ENCODE measurements around the gene TNXB. TPM values are rescaled to one million over a fixed set of nuclear protein-coding genes. Genes with fewer than 3 reads are reported as not detected.

Gene TNXB, protein sequence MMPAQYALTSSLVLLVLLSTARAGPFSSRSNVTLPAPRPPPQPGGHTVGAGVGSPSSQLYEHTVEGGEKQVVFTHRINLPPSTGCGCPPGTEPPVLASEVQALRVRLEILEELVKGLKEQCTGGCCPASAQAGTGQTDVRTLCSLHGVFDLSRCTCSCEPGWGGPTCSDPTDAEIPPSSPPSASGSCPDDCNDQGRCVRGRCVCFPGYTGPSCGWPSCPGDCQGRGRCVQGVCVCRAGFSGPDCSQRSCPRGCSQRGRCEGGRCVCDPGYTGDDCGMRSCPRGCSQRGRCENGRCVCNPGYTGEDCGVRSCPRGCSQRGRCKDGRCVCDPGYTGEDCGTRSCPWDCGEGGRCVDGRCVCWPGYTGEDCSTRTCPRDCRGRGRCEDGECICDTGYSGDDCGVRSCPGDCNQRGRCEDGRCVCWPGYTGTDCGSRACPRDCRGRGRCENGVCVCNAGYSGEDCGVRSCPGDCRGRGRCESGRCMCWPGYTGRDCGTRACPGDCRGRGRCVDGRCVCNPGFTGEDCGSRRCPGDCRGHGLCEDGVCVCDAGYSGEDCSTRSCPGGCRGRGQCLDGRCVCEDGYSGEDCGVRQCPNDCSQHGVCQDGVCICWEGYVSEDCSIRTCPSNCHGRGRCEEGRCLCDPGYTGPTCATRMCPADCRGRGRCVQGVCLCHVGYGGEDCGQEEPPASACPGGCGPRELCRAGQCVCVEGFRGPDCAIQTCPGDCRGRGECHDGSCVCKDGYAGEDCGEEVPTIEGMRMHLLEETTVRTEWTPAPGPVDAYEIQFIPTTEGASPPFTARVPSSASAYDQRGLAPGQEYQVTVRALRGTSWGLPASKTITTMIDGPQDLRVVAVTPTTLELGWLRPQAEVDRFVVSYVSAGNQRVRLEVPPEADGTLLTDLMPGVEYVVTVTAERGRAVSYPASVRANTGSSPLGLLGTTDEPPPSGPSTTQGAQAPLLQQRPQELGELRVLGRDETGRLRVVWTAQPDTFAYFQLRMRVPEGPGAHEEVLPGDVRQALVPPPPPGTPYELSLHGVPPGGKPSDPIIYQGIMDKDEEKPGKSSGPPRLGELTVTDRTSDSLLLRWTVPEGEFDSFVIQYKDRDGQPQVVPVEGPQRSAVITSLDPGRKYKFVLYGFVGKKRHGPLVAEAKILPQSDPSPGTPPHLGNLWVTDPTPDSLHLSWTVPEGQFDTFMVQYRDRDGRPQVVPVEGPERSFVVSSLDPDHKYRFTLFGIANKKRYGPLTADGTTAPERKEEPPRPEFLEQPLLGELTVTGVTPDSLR (N-terminal part only)
- total RNA-seq (10 to 100 TPM; 16.5 to 22.4 TPM), polyA plus RNA-seq (under 1 TPM in 1 of 2 donors, not detected in 1; 0.31 TPM)

DNA sequence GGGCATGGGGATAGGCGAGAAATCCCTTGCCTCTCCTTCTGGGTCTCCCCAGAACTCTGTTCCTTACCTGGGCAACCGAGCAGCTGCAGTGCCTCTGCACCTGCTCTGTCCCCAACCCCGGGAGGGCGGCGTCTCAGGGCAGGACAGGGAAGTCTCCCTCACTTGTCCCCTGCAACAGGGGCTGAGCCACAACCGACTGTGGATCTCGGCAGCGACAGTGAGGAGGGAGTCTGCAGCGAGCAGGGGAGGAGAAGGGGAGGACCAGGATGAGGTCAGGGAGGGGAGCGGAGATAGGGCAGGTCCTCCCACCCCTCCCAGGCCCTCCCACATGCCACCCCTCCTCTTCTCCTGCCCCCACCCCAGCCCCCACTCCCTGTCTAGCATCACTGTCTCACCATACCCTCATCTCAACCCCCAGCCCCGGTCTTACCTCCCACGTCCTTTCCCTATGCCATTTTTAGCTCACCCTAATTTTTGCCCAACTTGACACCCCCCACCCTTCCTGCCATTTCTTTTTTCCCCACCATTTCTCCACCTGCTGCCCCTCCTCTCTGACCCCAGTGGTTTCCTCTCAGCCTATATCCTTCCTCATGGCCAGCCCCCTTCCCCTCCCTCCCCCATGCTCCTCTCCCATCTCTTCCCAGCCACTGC lies at the start of gene TNXB:
TNXB (minus strand) TSS at position 225 of the 651 bp plus-strand sequence. CDS start 11,140 bp downstream, outside the sequence.
- Histone ChIP-seq H3K27me3 (ENCODE audit: insufficient read depth, low read length) (no peaks in the 10 kb centered on the region), H3K9me3 (ENCODE audit: control insufficient read depth in 1 of 2, low read length in 2 of 2) (no peaks in the 10 kb centered on the region), H3K4me3 (ENCODE audit: low read length in 2 of 2) (no peak within 1 kb of the TSS), H3K36me3 (ENCODE audit: insufficient read depth, low read length) (no peaks in the 10 kb centered on the region), H3K27ac (ENCODE audit: low read depth, low read length) (no peak within 1 kb of the TSS), H3K4me1 (ENCODE audit: insufficient read depth, low read length) (peaks cover 15% of the 10 kb centered on the region)
- CTCF ChIA-PET (ENCODE audit: partially characterized antibody): interaction anchor here (2.0 kb wide), 1 partner anchor 9 kb away, joined by 7 read pairs; no protein-coding TSS in a partner anchor
- intact Hi-C loops (cut with micrococcal nuclease): no loop called here
- no peak for DNase-seq
- Mint-ChIP-seq H3K36me3 (peaks cover 0 to 9% of the 10 kb centered on the region in 2 donors), H3K27ac (peak within 1 kb of the TSS in 4 of 7 donors; percentile 38 to 63 (median 50)), H3K4me1 (peaks cover 13 to 27% (median 20%) of the 10 kb centered on the region in 4 donors), H3K9me3 (no peaks in the 10 kb centered on the region), H3K4me3 (peak within 1 kb of the TSS in 2 of 8 donors; percentile 7 to 14), H3K27me3 (peaks cover 6 to 20% of the 10 kb centered on the region in 2 donors)
- POLR2A ChIA-PET (ENCODE audit: partially characterized antibody): interaction anchor here (2.8 kb wide), 1 partner anchor 18 kb away, joined by 11 read pairs; the partner anchor contains the start of gene ATF6B

DNA sequence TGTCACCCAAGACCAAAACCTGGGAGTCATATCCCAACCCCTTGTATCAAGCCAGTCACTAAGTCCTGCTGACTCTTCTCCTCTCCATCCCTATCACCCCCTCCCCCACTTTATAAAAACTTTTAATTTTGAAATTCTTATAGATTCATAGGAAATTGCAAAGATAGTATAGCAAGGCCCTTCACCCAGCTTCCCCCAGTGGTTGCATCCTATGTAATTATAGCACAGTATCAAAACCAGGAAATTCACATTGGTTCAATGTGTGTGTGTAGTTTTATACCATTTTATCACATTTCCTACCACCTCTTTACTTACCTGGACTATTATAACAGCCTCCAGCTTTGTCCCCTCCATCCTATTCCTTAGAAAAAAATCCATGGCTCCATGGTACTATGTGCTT lies 48.9 kb upstream of the TNXB start:
- Histone ChIP-seq H3K27me3 (ENCODE audit: insufficient read depth, low read length) (no peaks in the 10 kb centered on the region), H3K4me3 (ENCODE audit: low read length in 2 of 2) (no peak overlapping the region), H3K36me3 (ENCODE audit: insufficient read depth, low read length) (no peaks in the 10 kb centered on the region), H3K27ac (ENCODE audit: low read depth, low read length) (no peak overlapping the region), H3K4me1 (ENCODE audit: insufficient read depth, low read length) (peaks cover 14% of the 10 kb centered on the region), H3K9me3 (ENCODE audit: control insufficient read depth in 1 of 2, low read length in 2 of 2) (no peaks in the 10 kb centered on the region)
- H3K27ac Mint-ChIP-seq: no peak overlapping the region
- H3K27me3 Mint-ChIP-seq: peaks cover 0 to 3% of the 10 kb centered on the region in 2 donors
- no peaks in the 10 kb centered on the region for H3K9me3 Mint-ChIP-seq
- peaks cover 15 to 27% (median 20%) of the 10 kb centered on the region in 4 donors for H3K4me1 Mint-ChIP-seq
- H3K36me3 Mint-ChIP-seq: peaks cover 13 to 21% of the 10 kb centered on the region in 2 donors
- ChIA-PET POLR2A (ENCODE audit: partially characterized antibody) (no interaction called here), CTCF (ENCODE audit: partially characterized antibody) (interaction anchor here (1.1 kb wide), 1 partner anchor 15 kb away, joined by 5 read pairs; no protein-coding TSS in a partner anchor)
- intact Hi-C loops (cut with micrococcal nuclease): loop anchor here (10.0 kb wide), 1 partner anchor 113 kb away; no protein-coding TSS in a partner anchor
- DNase-seq: no peak
- no peak overlapping the region for H3K4me3 Mint-ChIP-seq

DNA sequence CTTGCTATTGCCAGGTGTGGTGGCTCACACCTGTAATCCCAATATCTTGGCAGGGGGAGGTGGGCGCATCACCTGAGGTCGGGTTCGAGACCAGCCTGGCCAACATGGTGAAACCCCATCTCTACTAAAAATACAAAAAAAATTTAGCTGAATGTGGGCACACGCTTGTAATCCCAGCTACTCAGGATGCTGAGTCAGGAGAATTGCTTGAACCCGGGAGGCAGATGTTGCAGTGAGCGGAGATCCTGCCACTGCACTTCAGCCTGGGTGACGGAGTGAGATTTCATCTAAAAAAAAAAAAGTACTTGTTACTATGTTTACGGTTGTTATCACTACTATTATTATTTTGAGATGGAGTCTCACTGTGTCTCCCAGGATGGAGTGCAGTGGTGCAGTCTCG lies 47.8 kb upstream of the TNXB start:
- no peak overlapping the region for H3K27ac Mint-ChIP-seq
- no peak for DNase-seq
- ChIA-PET CTCF (ENCODE audit: partially characterized antibody) (no interaction called here), POLR2A (ENCODE audit: partially characterized antibody) (no interaction called here)
- no peak overlapping the region for H3K4me3 Mint-ChIP-seq
- peaks cover 12 to 15% of the 10 kb centered on the region in 2 donors for H3K36me3 Mint-ChIP-seq
- intact Hi-C loops (cut with micrococcal nuclease): loop anchor here (10.0 kb wide), 1 partner anchor 112 kb away; no protein-coding TSS in a partner anchor
- Histone ChIP-seq H3K36me3 (ENCODE audit: insufficient read depth, low read length) (no peaks in the 10 kb centered on the region), H3K4me1 (ENCODE audit: insufficient read depth, low read length) (peaks cover 14% of the 10 kb centered on the region), H3K27me3 (ENCODE audit: insufficient read depth, low read length) (no peaks in the 10 kb centered on the region), H3K27ac (ENCODE audit: low read depth, low read length) (no peak overlapping the region), H3K4me3 (ENCODE audit: low read length in 2 of 2) (no peak overlapping the region), H3K9me3 (ENCODE audit: control insufficient read depth in 1 of 2, low read length in 2 of 2) (no peaks in the 10 kb centered on the region)
- no peaks in the 10 kb centered on the region for H3K9me3 Mint-ChIP-seq
- peaks cover 0 to 7% of the 10 kb centered on the region in 2 donors for H3K27me3 Mint-ChIP-seq
- H3K4me1 Mint-ChIP-seq: peaks cover 19 to 37% (median 28%) of the 10 kb centered on the region in 4 donors

DNA sequence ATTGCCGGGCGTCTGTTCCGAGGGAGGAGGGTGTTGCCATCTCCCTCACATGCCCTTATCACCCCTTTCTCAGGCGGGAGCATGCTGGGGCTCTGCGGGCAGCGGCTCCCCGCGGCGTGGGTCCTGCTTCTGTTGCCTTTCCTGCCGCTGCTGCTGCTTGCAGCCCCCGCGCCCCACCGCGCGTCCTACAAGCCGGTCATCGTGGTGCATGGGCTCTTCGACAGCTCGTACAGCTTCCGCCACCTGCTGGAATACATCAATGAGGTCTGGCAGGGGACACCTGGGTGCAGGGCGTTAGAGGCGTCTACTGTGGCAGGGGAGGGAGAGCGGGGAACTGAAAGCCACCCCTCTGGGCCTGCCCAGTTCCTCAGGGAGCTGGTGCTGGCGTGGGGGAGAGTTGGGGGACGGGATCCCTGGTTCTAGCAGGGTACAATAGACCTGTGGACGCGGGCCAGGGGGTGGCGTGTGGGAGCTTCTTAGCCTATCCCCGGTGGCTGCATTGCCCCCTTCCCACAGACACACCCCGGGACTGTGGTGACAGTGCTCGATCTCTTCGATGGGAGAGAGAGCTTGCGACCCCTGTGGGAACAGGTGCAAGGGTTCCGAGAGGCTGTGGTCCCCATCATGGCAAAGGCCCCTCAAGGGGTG lies 45.5 kb upstream of the TNXB start:
- peaks cover 12 to 15% of the 10 kb centered on the region in 2 donors for H3K36me3 Mint-ChIP-seq
- CTCF ChIA-PET (ENCODE audit: partially characterized antibody): interaction anchor here (0.7 to 1.3 kb wide), 10 partner anchors 10 to 107 kb away, joined by 3 to 9 read pairs (median 5); partner anchors contain the start of genes EGFL8 and GPSM3
- DNase-seq: peak; percentile 60 to 75 (median 69)
- peak overlapping the region; percentile 95 to 100 (median 98) for H3K4me3 Mint-ChIP-seq
- peaks cover 26 to 54% (median 37%) of the 10 kb centered on the region in 4 donors for H3K4me1 Mint-ChIP-seq
- H3K9me3 ChIP-seq (ENCODE audit: control insufficient read depth in 1 of 2, low read length in 2 of 2): no peaks in the 10 kb centered on the region
- H3K27ac Mint-ChIP-seq: peak overlapping the region; percentile 92 to 98 (median 94)
- H3K27ac ChIP-seq (ENCODE audit: low read depth, low read length): peak overlapping the region; percentile 42
- no peaks in the 10 kb centered on the region for H3K36me3 ChIP-seq (ENCODE audit: insufficient read depth, low read length)
- POLR2A ChIA-PET (ENCODE audit: partially characterized antibody): interaction anchor here (0.8 to 1.3 kb wide), 9 partner anchors 10 to 43 kb away, joined by 3 to 14 read pairs (median 4); partner anchors contain the start of genes ATF6B, EGFL8 and PBX2
- H3K4me1 ChIP-seq (ENCODE audit: insufficient read depth, low read length): peaks cover 14% of the 10 kb centered on the region
- peaks cover 0 to 1% (median 0%) of the 10 kb centered on the region in 8 donors for H3K9me3 Mint-ChIP-seq
- H3K27me3 Mint-ChIP-seq: peaks cover 11 to 21% of the 10 kb centered on the region in 2 donors
- no peaks in the 10 kb centered on the region for H3K27me3 ChIP-seq (ENCODE audit: insufficient read depth, low read length)
- H3K4me3 ChIP-seq (ENCODE audit: low read length in 2 of 2): peak overlapping the region; percentile 78 to 98
- intact Hi-C loops (cut with micrococcal nuclease): loop anchor here (1.0 to 10.0 kb wide), 5 partner anchors 22 to 110 kb away; partner anchors contain the start of genes AGPAT1 and PBX2

DNA sequence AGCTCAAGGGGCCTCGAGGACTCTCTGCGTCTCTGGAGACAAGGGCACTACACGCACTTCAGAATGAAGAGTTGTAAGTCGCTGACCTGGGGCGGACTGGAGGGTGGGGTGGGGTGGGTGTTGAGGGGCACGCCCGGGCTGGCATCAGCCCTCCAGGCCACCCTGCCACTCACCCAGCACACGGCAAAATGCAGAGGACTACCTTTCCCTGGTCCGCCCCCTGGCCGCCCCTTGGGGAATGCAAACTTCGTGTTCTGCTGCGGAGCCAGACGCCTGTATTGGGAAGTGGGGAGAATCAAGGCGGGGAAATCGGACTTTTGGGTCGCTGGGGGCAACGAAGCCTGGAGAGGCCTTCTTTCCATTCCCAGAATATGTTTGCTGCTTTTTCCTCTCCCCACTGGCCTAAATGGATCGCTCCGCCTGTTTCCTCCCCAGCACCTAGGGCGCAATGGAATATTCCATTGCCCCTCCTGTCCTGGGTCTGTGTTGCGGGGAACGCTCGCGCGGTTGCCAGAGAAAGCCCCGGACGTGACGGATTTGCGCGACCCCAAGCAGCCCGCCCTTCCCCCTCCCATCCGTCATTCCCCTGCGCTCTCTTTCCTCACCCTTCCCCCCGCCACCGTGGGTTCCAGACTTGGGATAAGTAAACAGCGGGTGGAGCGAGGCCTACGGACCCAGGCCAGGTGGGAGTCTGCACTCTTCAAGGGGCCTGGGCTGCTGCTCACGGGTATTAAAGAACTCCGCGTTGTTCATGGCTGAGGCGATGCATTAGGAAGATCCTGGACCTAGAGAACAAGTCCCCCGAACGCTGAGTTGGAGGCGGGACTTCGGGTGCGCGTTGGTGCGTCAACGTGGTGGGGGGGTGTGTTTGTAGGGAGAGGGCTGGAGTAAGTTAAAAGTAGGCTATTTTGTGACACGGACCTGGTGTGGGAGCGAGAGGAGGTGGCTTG lies 44.7 kb upstream of the TNXB start, which contains the start of gene PPT2:
PPT2 (plus strand) TSS at position 578 of the 950 bp plus-strand sequence. CDS start 454 bp downstream, outside the sequence.
- Mint-ChIP-seq H3K27me3 (peaks cover 15 to 25% of the 10 kb centered on the region in 2 donors), H3K27ac (peak within 1 kb of the TSS; percentile 92 to 98 (median 94)), H3K4me3 (peak within 1 kb of the TSS; percentile 95 to 100 (median 98)), H3K9me3 (peaks cover 0 to 3% (median 0%) of the 10 kb centered on the region in 8 donors), H3K4me1 (peaks cover 30 to 58% (median 41%) of the 10 kb centered on the region in 4 donors), H3K36me3 (peaks cover 12 to 15% of the 10 kb centered on the region in 2 donors)
- ChIA-PET POLR2A (ENCODE audit: partially characterized antibody) (interaction anchor here (0.9 to 1.3 kb wide), 6 partner anchors 11 to 43 kb away, joined by 3 to 14 read pairs (median 4); partner anchors contain the start of genes ATF6B and EGFL8), CTCF (ENCODE audit: partially characterized antibody) (interaction anchor here (1.0 to 1.3 kb wide), 6 partner anchors 11 to 106 kb away, joined by 3 to 9 read pairs (median 6); partner anchors contain the start of genes EGFL8 and GPSM3)
- intact Hi-C loops (cut with micrococcal nuclease): loop anchor here (1.0 to 10.0 kb wide), 5 partner anchors 22 to 109 kb away; partner anchors contain the start of genes AGPAT1 and PBX2
- peak within 1 kb of the TSS; percentile 42 for H3K27ac ChIP-seq (ENCODE audit: low read depth, low read length)
- no peaks in the 10 kb centered on the region for H3K9me3 ChIP-seq (ENCODE audit: control insufficient read depth in 1 of 2, low read length in 2 of 2)
- no peaks in the 10 kb centered on the region for H3K36me3 ChIP-seq (ENCODE audit: insufficient read depth, low read length)
- peaks cover 16% of the 10 kb centered on the region for H3K4me1 ChIP-seq (ENCODE audit: insufficient read depth, low read length)
- peak; percentile 62 to 84 (median 70) for DNase-seq
- H3K4me3 ChIP-seq (ENCODE audit: low read length in 2 of 2): peak within 1 kb of the TSS; percentile 78 to 98
- H3K27me3 ChIP-seq (ENCODE audit: insufficient read depth, low read length): peaks cover under 1% of the 10 kb centered on the region
